HuH-7.5 (cell line): ENCODE data around the gene COL2A1.

ENCODE experiments used
- DNase-seq: peaks from one replicate; pipeline ENCODE4 v3.0.0; 2011; ENCODE audit warnings: low spot score

The COL2A1 gene

DNA sequence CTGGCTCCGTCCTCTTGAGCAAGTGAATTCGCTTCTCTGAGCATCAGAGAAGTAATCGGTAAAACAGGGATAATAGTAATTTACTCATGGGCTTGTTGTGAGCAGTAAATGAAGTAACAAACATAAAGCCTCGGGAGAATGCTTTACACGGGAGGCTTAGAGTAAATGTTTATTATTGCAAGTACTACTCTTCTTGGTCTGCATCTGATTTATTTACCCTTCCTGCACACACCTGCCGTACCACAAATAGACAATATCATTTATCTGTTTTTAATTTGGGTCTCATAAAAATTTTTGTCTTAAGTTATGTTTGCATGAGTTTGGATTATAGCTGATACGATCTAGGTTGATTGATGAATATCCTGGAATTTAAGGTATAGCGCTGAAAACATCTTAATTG, 7.8 kb upstream of the COL2A1 start:
- no peak for DNase-seq

DNA sequence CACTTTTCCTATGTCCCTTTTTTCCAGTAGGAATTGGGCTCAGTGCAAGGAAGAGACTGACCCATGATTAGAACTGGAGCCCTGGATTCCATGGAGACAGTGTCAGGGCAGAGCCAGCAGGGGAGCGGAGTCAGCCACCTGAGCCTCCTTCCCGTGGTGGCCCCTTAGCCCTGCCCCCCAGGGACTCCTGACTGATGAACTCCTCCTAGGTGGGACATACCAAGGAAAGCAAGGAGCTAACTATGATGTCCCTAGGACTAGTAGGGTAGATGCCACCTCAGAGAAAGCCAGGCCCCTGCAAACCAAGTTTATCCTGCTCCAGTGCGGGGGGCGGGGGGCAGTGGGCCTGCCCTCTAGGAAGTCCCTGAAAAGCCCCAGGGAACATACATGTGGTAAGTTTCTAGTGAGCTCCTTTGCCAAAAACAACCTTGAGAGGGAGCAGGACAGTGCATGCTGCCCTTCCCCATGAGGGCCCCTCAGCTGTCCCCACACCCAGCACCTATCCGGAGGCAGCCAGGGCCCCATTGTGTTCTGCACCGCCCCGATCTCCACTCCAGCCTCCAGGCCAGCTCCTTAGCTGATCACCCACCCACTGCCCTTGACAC, 6.2 kb upstream of the COL2A1 start:
- DNase-seq, result no peak

DNA sequence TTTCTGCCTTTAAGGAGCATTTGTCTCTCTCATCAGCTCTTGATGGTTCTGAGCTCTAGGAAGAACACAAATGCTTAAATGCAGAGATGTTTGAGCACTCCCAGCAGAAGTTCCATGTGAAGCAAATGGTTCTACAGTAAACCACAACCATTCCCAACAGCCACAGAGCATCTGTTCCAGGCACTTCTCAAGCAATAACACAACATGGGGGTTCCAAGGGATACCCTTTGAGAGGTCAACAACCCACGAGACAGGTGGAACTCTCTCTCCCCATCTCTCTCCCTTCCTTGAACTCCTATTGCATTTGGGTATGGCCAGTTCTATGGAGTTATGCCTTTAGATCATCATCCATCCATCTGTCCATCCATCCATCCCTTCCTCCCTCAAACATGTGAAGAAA, 5.2 kb upstream of the COL2A1 start:
- DNase-seq, result no peak

DNA sequence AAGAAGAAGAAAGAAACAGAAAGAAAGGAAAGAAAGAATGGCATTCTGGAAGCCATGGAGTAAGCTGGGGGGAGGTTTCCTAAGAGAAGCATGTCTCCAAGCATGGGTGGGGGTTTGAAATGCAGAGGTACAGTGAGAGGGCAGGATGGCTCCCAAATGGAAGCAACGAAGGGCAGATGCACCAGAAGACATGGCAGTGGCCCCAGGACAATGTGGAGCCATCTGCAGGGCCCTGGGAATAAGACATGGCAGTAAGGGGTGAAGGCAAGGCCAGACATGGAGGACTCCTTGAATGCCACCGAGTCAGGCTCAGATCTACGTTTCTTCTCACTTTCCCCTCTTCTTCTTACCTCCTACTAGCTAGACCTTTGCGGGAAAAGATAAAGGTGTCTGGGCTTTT, 4.7 kb upstream of the COL2A1 start:
- no peak for DNase-seq

- DNase-seq, result no peak
These were observed 4.1 kb upstream of the COL2A1 start for GRCh38 chr12:48008349-48008748.

DNA sequence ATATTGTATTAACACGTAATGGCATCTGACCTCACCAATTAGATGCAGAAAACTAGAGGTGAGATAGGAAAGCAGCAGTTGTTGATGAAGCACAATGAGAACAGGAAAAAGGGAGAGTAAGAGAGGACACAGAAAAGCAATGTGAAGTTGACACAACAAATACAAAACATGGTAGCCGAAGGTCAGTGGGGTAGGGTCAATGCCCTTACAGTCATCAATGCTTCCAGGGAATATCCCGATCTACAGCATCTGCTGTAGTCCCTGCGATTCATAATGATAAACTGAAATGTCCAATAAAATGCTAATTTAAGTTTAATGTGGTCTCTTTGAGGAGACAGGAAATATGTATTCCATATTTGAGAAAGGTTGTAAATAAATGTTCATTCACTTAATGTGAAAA, 2.9 kb upstream of the COL2A1 start:
- peak; percentile 52 for DNase-seq

DNA sequence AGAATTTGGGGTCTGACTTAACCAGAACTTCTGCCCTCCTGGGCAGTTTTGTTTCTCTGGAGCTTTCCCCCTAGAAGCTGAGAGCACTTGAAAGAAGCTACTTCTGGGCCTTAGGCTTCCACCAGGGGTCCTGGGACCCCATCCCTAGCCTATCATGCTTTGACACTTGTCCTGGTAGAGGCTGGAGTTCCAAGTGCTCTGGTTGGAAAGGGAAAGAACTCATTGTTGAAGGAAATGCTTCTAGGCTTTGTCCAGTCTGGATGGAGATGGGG, 1.4 kb upstream of the COL2A1 start:
- DNase-seq, result no peak

DNA sequence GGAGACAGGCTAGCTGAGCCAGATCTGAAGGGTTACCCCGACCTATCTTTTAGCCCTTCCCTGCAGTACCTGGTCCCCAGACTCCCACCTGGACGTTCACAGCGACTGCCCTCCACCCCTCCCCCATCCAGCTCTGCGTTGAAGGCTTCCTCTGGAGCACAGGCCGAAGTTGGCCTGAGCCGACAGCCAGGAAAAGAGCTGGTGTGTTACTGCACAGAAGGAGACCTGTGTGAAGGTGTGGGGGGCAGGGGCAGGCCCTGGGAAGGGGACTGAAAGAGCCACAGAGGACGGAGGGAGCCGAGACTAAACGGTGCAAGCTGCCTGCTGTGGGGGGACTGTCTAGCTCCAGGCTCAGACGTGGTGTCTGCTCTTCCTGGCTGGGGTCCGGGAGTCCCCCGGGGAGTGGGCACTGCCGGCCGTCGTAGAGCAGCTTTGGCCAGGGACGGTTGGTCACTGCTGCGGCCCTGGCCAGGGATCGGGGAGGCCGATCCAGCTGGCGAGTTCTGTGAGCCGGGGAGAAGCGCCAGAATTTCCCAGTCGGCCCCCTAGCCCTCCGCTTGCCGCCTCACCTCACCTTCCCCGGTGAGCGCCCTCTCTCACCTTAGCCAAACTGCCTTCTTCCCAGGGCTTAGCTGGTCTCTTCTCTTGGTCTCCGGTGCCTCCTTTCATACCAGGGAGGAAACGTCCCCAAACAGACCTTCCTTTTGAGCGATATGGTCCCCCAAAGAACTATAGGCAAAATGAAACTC, 899 bp upstream of the COL2A1 start:
- no peak for DNase-seq

DNA sequence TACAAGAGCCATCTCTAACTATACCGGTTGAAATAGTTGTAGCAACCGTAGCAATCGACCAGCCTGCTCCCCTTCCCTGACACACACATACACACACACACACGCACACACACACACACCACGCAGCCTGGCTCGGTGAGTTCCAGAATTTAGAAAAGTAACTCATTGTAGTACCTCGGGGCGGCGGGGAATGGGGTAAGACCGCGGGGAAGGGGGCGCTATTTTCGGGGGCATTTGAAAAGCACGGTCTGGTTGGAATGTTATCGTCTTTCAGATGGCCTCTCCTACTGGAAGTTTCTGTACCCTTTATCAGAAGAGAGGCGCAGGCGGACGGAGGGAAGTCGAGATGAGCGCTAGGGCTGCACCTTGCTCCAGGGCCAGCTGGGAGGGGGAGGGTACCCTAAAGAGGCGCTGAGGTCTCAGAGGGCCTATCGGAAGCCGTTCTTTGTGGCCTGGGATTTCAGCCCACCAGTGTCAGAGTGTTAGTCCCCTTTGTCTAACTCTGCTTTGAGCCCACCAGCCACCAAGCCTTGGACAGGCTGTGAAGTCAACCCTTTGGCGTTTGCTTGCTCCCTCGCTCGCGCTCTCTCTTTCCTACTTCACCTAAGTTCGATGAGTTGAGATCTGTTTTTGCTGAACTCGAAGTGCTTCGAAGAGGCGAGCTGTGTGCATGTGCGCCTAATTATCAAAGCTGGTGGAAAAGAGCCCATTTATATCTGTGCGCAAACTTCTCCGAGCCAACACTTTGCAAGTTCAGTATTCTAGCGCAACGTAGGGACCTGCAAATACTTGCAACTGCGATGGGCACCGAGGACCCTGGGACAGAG, 837 bp downstream of the COL2A1 start:
- DNase-seq, result peak; percentile 37

- peak; percentile 64 for DNase-seq
These were observed 1.5 kb downstream of the COL2A1 start for GRCh38 chr12:48002773-48003218.

GRCh38 chr12:48002414-48002730, 1.9 kb downstream of the COL2A1 start:
- DNase-seq, result peak; percentile 45

DNA sequence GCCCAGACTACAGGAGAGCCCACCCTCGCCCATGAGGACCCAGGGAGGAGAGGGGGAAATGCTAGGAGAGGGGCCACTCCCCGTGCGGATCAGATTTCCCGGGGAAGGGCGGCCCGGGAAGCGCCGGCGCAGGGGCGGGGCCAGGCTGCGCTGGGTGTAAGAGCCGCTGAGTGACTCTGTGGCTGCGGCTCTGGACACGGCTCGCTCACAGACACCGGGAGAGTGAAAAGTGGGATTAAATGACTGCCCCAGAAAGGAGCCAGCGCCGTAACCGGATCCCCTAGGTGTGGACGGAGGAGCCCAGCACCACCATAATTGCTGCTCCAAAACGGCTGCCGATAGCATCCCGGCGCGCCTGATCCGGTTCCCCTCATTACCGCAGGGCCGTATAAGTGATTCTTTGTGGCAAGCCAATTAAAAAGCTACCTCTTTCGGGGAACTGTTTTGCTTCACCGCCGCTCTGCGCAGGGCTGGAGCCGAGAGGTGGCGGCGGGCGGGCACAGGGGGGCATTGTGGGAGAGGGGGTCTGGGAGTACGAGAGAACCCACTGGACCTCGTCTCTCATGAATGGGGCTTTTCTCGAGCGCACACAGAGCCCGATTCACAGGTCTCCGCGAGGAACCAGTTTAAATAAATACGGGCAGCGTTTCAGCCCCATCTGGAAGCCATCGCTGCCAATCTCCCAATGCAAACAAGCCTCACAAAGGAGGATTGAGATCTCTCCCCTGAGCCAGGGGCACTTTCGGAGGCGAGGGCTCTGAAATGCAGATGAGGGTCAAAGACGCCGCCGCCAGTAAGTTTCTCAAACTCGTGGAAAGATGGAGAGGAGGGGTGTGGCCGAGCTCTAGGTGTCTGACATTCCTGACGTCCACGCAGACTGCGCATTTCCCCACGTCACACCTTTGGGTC, 2.5 kb downstream of the COL2A1 start:
- peak; percentile 69 for DNase-seq

DNA sequence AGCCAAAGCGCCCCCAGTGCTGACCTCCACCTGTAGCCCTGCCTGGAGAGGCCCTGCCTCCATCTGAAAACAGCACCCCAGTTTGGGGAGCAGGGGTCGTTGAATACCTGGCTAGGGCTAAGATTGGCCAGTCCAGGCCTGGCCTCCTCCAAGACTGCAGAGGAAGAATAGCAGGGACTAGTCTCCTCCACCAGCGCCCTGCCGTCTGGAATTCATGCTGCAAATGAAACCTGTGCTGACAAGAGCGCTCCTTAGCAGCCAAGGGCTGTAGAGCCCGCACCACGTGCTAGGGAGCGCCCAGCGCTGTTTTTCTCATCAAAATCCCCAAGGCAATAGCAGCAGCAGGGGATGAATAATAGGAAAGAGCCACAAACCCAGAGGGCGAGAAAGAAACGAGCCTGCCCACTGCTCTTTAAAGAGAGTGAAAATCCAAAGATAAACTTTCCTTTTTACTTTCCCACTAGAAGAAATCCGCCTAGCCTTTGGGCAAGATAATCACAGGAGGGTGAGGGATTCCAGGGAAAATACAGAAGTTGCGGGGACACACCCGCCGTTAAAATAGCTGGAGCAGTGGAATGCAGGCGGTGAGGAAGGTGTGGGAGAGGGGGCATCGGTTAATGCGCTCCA, 3.3 kb downstream of the COL2A1 start:
- DNase-seq, result no peak

- no peak for DNase-seq
These were observed 4.5 kb downstream of the COL2A1 start for GRCh38 chr12:47999816-48000215.

- DNase-seq, result no peak
These were observed 7.0 kb downstream of the COL2A1 start for GRCh38 chr12:47997321-47997720.

GRCh38 chr12:47995981-47996401, 8.3 kb downstream of the COL2A1 start:
- no peak for DNase-seq

GRCh38 chr12:47993491-47993890, 10.8 kb downstream of the COL2A1 start:
- no peak for DNase-seq

- DNase-seq, result no peak
These were observed 11.5 kb downstream of the COL2A1 start for GRCh38 chr12:47992776-47993175.

DNA sequence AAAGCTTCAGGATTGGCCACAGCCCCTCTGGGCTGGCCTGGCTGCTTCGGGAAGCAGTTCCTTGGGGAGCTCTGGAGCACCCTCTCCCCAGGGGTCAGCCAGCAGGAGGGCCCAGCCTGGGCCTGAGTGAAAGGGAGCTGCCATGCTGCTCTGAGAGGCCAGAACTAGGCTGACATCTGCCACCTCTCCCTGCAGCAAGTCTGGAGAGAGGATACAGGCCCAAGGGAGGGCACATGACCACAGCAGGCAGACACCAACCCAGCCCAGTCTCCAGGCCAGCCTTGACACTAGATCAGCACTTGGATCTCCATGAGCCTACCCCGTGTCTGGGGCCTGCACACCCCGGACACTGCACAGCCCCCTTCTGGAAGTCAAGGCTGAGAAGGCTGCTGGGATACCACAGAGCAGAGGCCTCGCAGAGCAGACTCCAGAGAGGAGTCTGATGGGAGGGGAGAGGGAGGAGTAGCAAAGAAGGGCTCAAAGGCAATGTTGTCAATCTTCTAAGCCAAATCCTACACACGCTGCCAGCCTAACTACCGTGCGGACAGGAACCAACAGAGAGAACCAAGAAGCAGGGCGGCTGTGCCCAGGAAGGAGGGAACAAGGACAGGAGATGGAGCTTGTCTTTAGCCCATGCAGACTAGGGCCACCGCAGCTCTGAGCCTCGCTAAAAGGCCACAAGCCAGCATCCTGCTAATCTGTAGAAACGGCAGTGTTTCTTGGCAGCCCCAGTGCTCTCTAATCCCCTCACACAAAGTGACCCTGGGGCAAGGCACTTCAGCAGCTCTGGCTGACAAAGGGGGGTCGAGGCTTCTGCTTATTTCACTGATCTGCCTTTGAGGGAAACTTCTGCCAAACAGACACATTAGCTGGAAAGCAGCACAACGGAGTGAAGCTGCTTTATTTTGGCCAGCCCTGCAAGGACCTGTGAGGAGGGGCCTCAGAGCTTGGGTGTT, 12.9 kb downstream of the COL2A1 start:
- no peak for DNase-seq

GRCh38 chr12:47990351-47991105, 13.7 kb downstream of the COL2A1 start:
- DNase-seq, result no peak
